Jurkat, Clone E6-1 (cell line): Measurements from ENCODE around the gene CHCHD4. TPM values are rescaled to one million over a fixed set of nuclear protein-coding genes. Genes with fewer than 3 reads are reported as not detected.

Source experiments
- DNase-seq: peaks from one replicate; pipeline ENCODE4 v3.0.0-alpha.2; 2011; ENCODE audit warnings: low read depth, low spot score
- H3K4me3 ChIP-seq: 2 replicates; pipeline ENCODE4 v1.5.1; 2011; ENCODE audit warnings: mild to moderate bottlenecking, low read length, control low read depth, moderate library complexity
- polyA plus RNA-seq: library from polyadenylated mRNA; unstranded; fragments of >200 nt; gene quantifications from one replicate; pipeline ENCODE4 v1.2.1, GENCODE V29; 2012; ENCODE audit warnings: missing spikeins; ENCODE audit not compliant: insufficient read length, insufficient read depth

The CHCHD4 gene
- polyA plus RNA-seq: 45.2 TPM

DNA sequence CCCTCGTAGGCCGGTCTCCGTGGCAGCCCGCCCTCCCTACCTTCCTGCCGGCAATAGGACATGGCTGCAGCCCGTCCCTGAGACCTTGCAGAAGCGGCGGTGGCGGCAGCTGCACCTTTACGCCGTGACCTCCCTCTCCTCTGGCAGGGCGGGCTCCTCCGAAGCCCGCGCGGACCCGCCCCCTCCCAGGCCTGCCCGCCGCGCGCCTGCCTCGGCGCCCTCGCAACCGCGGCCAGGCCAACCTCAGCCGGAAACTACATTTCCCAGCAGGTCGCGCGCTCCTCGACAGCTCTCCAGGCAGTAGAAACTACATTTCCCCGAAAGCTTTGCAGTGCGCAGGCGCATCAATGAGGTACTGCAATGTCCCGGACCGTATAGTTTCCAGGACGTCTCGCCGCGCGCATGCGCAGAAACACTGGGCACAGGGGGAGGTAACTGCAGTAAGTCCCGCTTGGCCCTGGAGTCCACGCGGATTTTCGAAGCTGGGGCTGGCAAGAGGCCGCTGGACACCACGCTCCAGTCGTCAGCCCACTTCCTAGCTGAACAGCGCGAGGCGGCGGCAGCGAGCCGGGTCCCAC lies at the start of gene CHCHD4, which contains the start of gene TMEM43:
TSS of gene CHCHD4 (minus strand) at position 256 of the 578 bp plus-strand sequence. CDS start at position 62, 194 bp downstream.
TSS of gene TMEM43 (plus strand) at position 438 of the 578 bp plus-strand sequence. CDS start 142 bp downstream, outside the sequence.
- H3K4me3 ChIP-seq: peak within 1 kb of the TSS; percentile 76
- peak; percentile 98 for DNase-seq

DNA sequence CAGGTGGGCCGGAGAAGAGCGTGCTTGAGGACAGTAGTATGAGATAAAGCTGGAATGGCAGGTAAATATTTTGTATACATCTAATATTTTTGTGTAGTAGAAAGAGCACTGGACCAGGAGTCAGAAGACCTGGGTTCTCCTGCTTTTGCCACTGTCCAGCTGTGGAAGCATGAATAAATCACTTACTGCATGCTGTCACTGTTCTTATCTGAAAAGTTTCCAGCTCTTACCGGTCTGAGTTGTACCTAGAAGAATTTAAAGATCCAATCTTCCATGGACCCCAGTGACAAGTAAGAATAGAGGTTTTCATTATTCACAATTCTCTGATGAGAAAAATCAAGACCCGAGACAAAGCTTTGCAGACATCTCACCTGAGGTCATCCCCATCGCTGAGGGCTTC lies 47.8 kb upstream of the CHCHD4 start:
- no peak overlapping the region for H3K4me3 ChIP-seq
- no peak for DNase-seq

DNA sequence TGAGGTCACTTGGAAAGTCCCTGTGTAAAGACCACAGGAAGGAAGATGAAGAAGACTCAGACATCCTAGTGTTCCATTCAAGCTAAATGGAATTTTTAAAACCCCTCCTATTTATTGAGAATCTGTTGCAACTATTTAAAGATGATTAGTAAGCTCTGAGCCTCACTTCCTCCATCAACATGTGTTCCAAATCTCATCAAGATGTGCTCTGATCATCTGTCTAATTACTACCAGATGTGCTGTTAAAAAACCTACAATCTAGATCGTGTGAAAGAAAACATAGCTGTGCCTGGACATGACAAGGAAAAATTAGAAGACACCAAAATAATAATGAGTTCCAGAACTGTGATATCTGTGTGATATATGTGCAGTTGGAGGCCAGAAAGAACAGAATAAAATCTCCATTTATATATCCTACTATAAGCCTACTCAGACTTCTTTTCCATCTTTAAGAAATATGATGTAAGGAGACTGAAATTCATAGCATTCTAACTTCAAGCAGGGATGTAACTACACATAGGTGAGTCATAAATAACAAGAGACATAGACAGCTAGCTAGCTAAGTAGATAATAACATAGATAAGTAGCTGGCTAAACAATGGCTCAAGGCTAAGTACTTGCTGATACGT lies 46.0 kb upstream of the CHCHD4 start:
- DNase-seq: no peak
- no peak overlapping the region for H3K4me3 ChIP-seq

DNA sequence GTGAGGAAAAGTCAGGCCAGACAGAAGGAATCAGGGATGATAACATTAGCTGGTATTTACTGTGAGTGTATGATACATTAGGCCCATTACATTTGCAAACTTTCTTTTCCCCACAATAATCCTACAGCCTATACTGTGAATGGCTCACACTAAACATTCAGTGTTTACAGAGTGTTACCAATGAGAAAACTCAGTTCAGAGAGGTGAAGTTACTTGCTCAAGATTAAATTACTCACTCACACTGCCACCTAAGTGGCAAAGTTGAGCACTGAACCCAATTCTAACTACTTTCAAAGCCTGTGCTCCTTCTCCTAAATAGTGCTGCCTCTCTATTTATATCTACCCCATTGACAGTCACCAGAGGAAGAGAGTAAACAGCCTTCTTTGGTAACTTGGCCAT lies 45.2 kb upstream of the CHCHD4 start:
- H3K4me3 ChIP-seq: no peak overlapping the region
- DNase-seq: no peak

DNA sequence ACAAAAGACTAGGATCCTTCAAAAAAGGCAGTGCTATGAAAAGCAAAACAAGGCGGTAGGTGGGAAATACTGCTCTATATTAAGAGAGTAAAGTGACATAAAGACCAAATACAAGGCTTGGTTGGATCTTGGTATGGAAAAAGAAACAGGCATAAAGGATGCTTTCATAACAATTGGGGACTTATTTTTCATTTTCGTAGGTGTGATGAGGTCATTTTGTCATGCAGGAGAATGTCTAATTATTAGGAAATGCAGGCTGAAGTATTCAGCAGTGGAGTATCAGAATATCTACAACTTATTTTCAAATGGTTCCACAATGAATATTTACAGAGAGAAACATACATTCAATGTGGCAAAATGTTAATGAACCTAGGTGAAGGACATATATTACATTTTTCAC lies 44.8 kb upstream of the CHCHD4 start:
- H3K4me3 ChIP-seq: no peak overlapping the region
- DNase-seq: no peak

DNA sequence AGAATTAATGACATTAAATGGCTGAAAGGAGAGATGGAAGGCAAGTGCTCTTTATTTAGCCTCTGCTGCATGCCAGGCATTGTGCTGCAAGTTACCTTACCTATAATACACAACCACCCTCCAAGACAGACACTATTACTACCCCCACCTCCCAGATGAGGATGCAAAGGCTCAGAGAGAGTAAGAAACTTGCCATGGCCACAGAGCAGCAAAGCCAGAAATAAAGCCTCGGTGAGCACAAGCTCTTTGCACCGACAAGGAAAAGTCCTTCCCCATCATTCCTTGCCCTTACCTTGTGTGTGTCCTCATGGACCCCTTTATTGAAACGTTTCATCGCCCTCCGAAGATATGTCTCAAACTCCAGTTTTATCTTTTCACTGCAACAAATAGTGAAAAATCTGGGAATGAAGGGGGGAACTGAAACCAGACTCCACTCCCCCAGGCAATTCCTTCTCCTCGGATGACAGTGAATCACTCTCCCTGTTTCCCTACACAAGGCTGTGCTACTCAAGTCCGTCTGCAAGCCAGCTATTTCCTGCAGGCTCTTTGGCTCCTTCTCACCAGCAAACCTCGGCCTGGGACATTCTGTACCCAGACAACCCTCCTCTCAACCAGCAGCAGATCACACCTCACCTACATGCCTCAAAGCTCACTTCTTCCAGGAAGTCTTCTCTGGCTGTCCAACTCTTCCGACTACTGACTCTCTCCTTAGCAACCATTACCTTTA lies 42.4 kb upstream of the CHCHD4 start:
- no peak overlapping the region for H3K4me3 ChIP-seq
- DNase-seq: no peak

DNA sequence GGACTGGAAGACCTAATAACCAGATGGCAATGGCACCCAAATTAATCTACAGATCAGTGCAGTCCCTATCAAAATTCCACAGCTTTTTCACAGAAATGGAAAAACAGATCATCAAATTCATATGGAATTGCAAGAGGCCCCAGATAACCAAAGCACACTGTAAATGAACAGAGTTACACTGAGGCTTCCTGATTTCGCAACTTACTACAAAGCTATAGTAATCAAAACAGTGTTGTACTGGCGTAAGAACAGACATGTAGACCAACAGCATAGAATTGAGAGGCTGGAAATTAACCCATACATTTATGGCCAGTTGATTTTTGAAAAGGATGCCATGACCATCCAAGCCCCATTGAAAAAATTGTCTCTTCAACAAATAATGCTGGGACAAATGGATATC lies 37.5 kb upstream of the CHCHD4 start:
- no peak overlapping the region for H3K4me3 ChIP-seq
- DNase-seq: no peak

DNA sequence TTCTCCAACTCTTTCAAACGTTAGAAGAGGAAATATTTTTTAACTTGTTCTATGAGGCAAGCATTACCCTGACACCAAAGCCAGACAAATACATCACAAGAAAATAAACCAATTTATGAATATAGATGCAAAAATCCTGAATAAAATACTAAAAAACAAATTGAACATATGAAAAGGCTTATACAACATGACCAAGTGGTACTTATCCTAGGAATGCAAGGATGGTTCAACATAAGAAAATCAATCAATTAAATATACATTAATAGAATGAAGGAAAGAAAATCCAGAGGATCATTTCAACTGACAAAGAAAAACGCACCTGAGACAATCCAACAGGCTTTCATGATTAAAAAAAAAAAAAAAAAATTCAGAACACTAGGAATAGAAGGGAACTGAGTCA lies 36.6 kb upstream of the CHCHD4 start:
- no peak overlapping the region for H3K4me3 ChIP-seq
- DNase-seq: no peak

DNA sequence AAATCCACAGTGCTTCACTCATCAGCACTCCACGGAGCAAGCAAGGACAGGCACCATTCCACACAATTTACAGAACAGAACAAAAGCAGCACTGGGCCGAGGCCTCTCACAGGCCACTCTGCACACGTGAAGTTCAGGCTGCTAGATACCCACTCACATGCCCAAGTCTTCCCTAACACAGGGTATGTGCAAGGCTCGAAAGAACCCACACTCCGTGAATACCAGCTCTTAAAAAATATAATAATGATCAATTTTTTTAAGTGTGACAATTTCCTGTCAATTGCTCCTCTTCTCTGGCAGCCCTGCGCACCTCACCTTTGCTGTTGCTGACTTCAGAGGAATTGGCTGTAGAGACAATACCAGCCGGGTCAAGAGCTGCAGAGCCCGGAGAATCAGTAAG lies 34.8 kb upstream of the CHCHD4 start:
- DNase-seq: no peak
- H3K4me3 ChIP-seq: no peak overlapping the region

DNA sequence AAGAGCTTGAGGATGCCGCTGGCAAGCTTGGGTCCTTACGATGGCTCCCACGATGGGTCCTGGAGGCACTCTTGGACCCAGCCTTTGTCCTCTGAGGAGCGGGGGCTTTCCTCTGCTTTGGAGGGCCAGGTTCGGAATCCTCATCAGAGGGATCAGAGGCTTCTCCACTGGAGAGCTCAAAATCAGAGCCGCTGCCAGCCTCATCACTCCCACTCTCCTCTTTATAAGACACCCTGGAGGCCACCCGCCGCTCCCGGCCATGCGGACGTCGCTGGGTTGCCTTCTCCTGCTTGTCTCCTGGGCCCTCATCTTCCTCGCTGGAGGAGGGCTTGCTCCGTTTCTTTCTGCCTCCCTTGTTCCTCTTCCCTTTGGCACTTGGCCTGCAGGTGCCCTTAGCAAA lies 33.7 kb upstream of the CHCHD4 start:
- no peak overlapping the region for H3K4me3 ChIP-seq
- DNase-seq: no peak

DNA sequence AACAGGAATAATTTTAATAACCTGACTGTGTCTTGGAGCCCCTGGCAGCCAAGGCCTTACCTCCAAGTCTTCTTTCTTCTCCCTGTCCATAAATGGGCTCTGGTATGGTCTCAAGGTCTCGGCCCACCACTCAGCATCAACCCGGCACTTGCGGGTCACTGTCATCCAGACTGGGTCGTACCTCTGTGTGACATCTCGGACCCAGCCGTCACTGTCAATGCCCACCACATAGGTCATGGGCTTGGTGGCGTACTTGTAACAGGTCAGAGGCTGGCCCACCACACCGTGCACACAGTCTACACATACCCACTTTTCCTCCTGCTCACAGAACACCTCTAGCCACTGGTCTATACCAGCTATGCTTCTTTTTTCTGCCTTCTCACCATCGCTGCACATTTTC lies 33.3 kb upstream of the CHCHD4 start:
- DNase-seq: no peak
- no peak overlapping the region for H3K4me3 ChIP-seq

DNA sequence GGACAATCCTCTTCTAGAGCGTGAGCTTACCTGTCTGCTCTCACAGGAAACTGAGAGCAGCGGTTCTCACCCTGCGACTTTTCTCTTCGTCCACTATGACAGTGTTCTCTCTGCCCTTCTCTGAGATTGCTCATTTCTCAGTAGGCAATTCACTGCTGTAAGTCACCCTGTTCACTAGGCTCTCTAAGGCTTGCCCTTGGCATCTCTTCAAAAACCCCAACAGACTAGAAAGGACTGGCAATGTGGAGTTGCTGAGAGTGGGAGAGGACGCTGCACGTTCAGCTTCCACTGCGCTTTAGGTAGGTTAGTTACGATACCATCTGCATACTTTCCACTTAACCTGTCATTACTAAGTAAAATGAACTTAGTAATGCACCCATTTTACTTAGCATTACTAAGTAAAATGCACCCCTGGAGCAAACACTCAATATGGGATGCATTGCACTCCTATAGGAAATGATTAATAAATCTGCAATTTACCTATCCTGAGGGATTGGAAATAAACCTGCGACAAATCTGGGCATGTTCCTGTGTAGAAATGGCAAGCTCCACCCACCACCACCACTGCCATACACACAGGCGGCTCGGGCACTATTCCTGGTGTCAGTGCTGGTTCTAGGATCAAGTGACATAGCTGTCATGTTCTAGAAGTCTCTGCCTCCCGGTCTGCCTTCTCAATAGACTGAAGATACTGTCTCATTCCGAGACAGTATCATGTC lies 32.3 kb upstream of the CHCHD4 start:
- H3K4me3 ChIP-seq: no peak overlapping the region
- no peak for DNase-seq

DNA sequence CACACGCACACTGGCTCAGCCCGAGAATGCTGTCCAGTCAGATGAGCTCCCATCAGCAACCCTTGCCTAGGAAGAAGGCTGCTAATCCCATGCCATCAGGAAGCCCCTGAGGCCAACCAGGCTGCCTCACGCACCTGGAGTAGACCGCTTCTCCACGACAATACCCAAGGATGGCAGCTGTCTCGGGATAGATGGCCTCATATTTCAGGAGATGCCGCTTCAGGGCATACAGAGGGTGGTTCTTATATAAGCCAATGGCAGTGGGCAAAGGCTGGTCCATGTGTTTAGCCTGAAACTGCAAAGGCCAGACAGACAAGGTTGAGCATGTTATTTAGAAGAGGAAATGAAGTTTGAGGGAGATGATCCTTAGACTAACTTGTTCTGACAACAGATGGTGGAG lies 31.5 kb upstream of the CHCHD4 start:
- H3K4me3 ChIP-seq: no peak overlapping the region
- no peak for DNase-seq

DNA sequence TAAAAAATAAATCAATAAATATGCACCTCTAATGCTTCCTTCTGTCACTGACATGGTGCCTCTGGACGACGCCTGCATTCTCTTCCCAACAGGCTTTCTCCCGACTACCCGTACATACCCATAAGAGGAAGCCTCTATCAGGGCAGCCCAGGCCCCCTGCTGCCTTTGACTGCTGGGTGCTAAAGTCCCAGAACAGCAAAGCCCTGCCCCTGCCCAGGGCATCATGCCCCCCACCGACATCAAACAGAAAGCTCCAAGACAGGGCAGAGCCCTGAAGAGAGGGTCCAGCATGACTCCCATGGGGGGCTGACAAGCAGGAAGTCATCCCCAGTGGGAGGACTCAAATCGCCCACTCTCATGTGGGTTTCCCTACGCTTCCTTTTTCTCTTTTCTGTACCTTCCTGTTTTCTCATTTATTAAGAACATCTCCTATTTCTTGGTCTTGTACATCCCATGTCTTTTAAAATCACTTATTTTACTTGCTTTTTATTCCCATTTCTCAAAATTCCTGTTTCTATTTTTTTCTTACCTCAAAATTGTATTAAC lies 30.3 kb upstream of the CHCHD4 start:
- no peak overlapping the region for H3K4me3 ChIP-seq
- DNase-seq: no peak

DNA sequence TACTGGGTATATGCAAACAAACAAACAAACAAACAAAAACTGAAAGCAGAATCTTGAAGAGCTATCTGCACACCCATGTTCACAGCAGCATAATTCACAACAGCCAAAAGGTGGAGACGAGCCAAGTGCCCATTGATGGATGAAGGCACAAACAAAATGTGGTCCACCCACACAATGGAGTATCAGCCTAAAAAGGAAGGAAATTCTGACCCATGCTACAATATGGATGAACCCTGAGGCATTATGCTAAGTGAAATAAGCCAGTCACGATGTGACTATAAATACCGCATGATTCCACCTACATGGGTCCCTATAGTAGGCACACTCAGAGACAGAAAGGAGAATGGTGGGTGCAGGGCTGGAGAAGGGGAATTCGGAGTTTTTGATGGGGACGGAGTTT lies 29.6 kb upstream of the CHCHD4 start:
- no peak for DNase-seq
- no peak overlapping the region for H3K4me3 ChIP-seq

DNA sequence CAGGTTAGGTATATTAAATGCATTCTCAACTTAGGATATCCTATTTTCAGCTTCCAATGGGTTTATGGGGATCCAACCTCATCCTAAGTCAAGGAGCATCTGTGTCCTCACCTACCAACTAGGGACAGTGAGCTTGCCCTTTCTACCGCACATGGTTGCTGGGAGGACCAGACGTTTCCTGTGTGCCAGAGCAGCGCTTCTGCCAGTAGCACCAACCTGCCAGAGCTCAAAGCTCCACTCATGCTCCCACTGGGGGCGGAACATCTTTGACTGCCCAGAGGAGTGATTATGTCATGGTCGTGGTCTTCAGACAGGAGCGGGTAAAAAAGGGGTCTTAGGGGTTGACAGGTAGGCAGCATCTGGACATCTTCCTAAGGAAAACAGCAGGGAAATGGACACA lies 29.0 kb upstream of the CHCHD4 start:
- DNase-seq: no peak
- H3K4me3 ChIP-seq: no peak overlapping the region

DNA sequence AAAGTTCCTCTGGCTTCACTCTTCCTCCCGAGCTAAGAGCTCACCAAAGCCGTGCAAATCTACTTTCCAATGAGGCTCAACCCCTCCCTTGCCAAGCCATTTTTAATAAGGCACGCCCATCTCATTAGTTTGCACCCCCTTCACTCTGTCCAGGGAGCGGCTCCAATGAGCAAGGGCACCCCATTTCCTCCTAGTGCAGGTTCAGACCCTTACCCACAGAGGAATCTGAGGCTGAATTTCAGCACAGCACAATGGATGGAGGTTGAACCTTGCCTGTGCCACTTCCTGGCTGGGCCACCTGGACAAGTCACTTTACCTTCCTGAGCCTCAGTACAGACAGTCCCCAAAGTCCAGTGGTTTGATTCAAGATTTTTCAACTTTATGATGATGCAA lies 28.3 kb upstream of the CHCHD4 start:
- DNase-seq: no peak
- no peak overlapping the region for H3K4me3 ChIP-seq

DNA sequence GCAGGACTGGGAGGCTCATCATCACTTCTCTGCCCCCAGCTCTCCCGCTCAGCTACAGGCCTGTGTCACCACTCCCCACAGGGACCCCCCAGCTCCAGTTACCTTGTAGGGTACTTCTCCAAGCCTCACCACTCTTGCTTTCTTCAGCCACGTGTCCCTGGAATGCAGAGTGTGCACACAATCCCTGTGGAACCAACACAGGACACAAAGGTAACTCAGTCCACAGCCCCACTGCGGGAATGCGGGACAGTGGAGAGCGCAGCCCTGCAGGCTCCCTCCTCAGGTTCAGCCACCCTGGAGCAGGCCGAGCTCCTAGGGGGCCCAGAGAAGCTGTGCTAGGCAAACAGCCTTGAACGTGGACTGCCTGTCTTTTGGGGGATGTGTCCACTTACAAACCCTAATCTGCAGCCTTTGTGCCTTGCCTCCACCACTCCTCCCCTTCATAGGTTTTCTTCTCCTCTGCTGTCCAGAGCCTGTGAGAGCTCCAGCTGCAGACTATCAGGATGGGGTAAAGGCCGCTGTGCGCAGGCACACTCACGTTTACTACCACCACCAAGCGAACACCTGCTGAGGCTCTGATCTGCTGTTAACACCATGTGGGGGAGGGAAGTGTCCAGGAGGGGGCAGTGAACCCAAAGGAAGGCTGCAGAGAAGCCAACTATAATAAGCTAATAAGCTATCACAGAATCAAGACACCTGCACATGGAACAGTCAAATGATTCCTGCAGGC lies 27.7 kb upstream of the CHCHD4 start:
- H3K4me3 ChIP-seq: no peak overlapping the region
- no peak for DNase-seq

DNA sequence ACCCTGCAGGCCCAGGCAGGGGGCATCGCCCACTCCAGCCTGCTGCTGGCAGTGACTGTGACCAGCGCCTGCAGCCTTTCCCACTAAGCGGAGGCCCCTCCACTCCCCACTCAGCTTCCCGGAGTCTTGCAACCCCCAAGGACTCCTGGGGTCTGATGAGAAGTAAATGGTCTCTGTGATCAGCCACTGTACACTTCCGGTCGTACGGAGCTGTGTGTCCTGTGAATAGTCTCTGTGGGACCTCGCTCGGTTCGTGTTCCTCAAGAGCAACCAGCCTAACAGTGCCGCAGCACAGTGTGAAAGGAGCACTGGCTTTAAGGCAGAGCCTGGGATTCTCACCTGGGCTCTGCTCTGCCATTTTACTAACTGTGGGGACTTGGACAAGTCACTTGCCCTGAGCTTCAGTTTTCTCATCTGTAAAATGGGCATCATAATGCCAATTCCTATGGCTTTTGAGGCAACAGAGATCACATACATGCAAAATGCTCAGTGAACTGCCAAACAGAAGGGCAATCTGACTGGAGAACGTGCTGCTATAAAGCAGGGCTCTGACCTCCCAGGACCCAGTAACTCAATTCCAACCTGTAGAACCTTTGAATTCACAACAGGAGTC lies 26.9 kb upstream of the CHCHD4 start:
- no peak for DNase-seq
- H3K4me3 ChIP-seq: no peak overlapping the region
